GM19351 (cell line): ENCODE measurements around the gene MCF2L.
"Not testable (repeated sequence)": the region's sequence is repeated elsewhere in the genome, so short reads cannot be mapped to it uniquely, and the experiment has no call there.

Source experiments
- ATAC-seq: cut with Tn5 transposase; IDR thresholded peaks from one replicate; pipeline ENCODE4 v1.9.1; 2021; ENCODE audit warnings: mild to moderate bottlenecking, moderate library complexity; ENCODE audit not compliant: unreplicated experiment

MCF2L gene, protein sequence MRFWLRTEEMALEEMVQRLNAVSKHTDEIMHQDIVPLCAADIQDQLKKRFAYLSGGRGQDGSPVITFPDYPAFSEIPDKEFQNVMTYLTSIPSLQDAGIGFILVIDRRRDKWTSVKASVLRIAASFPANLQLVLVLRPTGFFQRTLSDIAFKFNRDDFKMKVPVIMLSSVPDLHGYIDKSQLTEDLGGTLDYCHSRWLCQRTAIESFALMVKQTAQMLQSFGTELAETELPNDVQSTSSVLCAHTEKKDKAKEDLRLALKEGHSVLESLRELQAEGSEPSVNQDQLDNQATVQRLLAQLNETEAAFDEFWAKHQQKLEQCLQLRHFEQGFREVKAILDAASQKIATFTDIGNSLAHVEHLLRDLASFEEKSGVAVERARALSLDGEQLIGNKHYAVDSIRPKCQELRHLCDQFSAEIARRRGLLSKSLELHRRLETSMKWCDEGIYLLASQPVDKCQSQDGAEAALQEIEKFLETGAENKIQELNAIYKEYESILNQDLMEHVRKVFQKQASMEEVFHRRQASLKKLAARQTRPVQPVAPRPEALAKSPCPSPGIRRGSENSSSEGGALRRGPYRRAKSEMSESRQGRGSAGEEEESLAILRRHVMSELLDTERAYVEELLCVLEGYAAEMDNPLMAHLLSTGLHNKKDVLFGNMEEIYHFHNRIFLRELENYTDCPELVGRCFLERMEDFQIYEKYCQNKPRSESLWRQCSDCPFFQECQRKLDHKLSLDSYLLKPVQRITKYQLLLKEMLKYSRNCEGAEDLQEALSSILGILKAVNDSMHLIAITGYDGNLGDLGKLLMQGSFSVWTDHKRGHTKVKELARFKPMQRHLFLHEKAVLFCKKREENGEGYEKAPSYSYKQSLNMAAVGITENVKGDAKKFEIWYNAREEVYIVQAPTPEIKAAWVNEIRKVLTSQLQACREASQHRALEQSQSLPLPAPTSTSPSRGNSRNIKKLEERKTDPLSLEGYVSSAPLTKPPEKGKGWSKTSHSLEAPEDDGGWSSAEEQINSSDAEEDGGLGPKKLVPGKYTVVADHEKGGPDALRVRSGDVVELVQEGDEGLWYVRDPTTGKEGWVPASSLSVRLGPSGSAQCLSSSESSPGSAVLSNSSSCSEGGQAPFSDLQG

DNA sequence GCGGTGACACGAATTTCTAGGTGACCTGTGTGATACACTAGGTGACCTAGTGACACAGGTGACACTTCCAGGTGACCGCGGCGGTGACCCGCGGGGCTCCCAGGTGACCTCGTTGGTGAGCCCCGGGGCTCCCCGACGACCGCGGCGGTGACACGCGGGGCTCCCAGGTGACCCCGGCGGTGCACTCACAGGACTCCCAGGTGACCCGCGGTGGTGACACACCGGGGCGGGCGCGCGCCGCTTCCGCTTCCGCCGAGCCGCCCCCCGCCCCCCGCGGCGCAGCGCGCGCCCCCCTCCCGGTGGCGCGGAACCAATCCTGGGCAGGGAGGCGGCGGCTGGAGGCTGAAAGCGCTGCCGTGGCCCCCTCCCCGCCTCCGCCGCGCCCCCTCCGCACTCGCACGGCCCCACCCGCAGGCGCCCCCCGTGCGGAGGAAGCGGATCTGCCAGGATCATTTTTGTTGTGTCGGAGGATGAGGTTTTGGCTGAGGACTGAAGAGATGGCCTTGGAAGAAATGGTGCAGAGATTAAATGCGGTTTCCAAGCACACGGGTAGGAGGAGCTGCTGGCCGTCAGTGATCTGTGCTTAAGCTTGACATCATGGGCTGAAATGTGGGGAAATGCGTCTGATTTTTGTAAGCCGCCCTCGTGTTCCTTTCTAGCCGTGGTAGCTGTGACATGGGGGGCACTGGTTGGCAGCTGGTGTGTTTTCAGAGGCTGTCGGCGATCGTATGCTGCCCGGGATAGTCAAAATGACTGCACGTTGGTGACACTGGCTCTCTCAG, at the start of gene MCF2L:
MCF2L (plus strand) TSS at position 305 of the 782 bp plus-strand sequence; CDS start at position 471, 166 bp downstream.
- ATAC-seq, result no peak

DNA sequence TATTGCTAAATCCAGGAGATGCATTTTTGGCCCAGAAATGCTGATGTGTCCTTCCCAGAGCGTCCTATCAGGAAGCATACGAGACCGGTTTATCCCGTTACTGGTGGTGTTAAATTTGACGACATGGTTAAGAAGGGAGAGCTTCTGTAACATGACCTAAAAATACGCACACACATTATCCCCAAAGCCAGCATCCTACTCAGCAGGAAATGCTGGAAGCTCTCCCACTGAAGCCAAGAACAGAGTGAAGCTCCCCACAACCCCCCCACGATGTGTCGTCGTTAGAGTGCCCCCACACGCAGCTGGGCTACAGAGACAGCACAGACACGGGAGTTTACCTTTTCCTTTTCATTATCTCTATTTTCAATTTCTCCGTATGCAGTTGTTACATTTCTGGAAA, 45.1 kb upstream of the MCF2L start:
- ATAC-seq, result no peak

DNA sequence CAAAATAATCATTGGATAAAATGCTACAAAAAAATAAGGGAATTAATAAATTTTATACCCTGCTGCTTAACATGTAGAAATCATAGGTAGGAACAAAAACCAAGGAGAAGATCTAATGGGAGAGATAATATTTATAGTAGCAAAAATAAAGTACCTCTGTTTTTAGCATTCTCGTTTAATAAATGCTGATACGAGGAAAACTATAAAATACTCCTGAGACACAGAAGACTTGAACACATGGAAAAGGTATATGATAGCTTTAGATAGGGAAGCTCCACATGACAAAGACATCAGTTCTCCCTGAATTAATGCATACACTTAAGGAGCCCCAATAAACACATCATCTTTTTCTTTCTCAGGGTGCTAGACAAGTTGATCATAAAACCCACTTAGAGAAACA, 44.6 kb upstream of the MCF2L start:
- no peak for ATAC-seq

DNA sequence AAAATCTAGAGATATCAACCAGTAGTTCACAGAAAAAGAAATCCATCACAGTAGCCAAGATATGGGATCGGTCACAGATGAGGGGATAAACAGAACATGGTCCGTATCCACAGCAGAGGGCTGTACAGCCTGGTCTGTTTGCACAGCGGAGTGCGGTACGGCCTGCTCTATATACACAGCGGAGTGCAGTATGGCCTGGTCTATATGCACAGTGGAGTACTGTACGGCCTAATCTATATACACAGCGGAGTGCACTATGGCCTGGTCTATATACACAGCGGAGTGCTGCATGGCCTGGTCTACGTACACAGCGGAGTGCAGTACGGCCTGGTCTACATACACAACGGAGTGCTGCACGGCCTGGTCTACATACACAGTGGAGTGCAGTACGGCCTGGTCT, 43.0 kb upstream of the MCF2L start:
- ATAC-seq, result no peak

DNA sequence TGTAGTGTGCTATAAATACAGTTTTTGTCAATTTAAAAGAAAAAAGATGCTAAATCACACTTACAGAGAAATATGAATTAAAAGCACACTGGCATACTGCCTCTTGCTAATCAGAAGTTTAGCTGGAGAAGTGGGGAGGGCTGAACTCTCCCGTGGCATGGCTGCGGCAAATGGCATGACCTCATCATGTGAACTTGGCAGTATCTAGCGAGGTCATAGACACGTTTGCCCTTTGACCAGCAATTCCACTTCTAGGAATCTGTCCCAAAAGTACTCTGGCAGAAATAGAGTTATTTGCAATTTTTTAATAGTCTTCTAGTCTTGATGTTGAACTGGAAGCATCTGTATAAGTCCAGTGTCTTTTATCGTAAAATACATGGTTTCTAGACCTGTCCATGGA, 42.0 kb upstream of the MCF2L start:
- no peak for ATAC-seq

DNA sequence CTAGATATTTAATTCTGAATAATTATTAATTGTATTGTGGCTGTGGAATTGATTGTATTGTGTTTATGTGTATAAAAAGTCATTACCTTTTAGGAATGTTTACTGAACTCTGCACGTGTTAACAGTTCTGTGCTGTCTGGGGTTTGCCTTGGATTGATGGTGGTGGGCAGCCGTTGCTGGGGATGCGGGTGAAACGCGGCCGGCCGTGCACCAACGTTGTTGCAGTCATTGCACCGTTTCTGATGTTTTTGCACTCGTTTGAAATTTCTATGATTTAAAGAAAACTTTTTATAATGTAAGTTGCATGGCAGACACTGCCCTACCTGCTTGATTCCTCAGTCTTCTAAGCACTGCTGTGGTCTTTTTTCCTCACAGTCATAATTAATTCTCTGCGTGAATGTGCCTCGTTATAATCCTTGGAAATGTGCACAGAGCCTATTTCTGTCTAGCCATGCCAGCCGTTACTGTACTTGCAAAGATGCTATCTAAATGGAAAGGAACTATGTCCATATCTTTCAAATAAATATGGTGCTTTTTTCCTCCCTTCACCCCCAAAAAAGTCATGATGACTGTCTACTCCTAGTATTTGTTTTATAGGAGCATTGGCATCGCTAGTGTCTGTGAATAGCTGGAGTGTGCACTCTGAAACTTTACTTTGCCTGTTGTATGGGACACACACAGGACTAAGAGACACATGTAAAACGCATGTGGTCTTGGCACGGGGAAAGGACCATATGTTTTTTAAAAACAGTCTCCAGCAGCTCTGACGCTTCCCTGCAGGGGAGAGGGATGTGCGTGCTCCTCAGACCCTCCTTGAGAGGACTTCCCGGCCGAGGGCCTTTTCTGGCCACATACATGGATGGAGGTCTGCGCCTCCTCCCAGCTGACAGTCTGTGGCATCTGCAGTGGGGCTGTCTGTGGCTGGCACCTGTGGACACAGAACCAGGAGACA, 40.7 kb upstream of the MCF2L start:
- no peak for ATAC-seq

DNA sequence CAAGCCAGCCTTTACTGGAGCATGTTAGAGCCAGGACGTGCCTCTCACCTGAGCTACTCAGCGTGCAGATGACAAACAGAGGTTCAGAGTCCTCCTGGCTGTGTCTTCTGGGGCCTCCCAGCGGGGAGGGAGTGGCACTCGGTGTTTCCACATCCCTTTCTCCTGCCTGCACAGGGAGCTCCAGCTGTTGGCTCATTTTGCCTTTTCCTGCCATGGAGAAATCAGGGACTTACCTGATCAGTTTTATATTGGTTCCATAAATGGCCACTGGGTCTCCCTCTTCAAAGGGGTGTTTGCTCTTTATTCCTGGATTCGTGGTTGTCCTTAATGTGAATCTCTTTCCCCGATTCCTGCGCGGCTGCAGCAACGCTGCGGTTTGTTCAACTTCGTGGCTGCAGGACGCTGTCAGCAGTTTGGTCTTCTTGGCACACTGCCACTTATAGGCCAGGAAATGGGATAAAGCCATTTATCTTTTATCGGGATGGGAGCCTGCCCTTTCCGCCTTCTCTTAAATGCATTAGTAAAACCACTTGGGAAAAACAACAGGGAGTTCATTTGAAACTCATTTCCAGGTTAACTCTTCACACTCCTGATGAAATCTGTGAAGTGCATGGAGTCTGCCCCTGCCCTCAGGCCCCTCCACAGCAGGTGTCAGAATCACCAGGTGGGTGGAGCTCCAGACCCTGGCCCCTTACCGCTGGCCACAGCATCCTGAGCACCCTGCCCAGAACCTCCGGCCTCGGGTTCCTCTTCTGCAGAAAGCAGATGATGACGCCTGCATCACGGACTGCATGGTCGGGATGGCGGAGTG, 39.8 kb upstream of the MCF2L start:
- ATAC-seq, result no peak

DNA sequence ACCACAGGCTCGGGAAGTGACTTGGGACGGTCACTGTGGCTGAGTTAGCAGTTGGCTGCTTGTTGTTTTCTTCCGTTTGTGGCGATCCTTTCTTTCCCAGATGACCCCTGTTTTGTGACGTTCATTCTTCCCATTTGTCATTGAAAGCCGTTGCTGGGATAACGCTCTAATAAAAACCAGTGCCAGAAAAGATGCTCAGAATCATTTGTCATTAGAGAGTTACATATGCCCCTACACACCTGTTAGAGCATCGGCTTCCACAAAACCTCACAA, 39.3 kb upstream of the MCF2L start:
- ATAC-seq, result no peak

DNA sequence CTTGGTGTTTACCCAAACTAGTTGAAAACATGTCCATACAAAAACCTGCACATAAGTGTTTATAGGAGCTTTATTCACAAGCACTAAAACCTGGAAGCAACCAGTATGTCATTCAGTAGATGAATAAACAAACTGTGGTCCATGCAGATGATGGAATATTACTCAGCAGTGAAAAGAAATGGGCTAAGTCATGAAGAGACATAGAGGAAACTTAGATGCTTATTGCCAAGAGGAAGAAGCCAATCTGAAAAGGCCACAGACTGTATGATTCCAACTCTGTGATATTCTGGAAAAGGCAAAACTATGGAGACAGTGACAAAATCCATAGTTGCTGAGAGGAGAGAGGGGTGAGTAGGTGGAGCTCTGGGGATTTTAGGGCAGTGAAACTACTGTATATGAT, 38.8 kb upstream of the MCF2L start:
- no peak for ATAC-seq

DNA sequence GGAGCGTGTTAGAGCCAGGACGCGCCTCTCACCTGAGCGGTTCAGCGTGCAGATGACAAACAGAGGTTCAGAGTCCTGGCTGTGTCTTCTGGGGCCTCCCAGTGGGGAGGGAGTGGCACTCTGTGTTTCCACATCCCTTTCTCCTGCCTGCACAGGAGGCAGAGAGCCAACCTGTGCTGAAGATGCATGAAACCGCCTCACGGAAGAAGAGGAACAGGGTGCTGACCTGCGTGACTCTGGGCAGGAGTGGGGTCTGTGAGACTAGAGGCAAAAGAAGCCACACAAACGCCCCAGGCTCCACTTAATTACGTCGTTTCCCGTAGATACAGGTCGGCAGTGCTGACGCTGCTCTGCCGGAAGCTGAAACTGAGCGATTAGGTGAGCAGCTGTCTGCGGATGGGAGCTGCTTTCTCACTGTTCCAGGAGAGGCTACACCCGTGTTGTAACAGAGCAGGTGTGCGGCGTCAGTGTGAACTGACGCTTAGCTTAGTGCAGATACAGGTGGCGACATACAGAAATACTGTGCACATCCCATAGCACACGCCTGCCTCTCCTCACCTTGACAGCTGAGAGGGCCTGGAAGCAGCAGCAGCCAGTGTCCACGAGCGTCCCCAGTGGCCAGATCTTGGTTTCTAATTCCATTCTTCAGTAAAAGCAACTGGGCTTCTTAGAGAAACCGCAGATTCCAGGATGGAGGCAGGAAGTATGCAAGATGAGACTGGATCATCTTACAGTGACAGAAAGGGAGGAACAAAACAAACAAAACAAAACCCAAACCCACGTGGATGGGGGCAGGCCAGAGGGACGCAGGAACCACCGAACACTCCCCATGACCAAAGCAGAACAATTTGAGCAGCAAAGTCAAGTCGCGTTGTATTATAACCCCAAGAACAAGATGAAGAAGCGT, 37.7 kb upstream of the MCF2L start:
- ATAC-seq, result no peak

DNA sequence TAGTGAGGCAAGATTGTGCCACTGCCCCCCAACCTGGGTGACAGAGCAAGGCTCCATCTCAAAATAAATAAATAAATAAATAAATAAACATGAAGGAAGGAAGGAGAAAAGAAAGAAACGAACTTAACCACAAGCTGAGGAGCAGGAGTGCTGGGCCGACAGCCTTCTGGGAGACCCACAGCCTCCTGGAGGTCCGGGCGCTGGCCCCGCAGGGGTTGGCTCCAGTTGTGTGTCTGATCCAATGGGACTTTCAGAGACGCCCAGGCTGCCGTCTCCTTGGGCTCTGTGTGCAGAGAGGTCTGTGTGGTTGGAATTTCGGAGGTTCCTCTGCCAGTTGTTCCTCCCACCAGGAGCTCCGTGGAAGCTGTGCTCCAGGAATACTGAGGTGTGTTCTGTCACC, 36.0 kb upstream of the MCF2L start:
- no peak for ATAC-seq

DNA sequence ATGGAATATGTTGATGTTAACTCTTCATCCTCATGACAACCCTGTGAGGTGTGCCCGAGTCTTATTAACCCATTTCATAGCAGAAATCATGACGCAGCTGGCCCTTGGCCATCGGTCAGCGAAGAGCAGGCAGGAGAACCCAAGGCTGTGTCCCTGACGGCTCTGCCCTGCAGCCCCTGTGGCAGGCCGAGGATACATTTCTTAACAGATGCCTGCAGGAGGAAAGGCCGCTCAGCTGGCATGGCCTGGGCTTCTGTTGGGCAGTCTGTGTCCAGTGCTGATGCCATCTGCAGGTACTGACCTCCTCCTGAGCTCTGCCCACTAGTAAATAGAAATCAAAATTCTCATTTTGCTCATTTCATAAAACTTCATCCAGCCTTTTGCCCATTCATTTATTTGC, 35.4 kb upstream of the MCF2L start:
- ATAC-seq, result no peak

DNA sequence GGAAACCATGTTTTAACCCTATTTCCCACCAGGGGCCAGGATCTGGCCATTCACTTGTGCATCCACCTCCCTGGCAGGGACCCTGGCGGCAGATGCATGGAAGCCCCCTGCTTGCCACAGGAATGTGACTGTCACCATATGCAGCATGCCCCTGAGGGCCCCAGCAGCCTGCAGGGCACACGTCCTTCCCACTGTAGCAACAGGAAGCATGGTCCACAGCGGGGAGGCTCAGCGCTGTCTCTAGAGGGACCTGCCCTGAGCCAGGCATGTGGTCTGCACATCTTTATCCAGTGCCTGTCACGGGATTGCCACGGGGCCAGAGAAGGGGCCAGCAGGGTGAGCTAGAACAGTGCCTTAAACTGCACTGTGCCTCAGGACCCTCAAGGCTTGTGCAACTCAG, 34.9 kb upstream of the MCF2L start:
- no peak for ATAC-seq

DNA sequence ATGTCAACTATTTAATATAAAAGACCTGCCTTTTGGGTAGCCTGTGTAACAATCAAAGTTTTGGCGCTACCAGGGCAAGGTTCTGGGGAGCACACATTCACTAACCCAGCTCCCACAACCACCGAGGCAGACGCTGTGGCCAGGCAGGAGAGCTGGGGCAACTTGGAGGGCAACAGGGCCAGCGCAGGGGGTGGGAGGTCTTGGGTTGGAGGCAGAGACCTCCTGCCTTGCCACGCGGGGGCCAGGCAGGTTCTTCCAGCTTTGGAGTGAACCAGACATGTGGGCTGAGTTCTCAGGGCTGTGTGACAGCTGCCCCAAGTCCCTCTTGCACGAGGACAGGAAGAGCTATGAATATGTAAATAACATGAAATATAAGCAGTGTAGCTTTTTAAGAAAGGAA, 30.3 kb upstream of the MCF2L start:
- no peak for ATAC-seq

DNA sequence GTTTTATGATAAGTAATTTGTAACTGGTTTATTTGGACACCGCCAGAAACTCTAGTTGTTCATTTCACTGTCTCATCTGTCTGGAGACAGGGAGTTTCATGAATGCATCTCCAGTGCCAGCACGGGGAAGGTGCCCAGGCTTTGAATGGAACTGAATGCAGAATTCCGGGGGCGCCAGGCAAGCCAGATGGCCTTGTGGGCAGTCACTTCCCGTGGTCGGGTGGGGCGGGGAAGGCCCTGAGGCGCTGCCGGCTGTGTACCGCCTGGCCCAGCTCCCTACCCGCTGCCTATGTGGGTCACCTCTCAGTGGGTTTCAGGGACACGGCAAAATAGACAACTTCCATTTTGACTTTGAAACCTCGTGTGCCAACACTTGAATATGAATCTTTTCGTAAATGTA, 28.8 kb upstream of the MCF2L start:
- ATAC-seq, result no peak

DNA sequence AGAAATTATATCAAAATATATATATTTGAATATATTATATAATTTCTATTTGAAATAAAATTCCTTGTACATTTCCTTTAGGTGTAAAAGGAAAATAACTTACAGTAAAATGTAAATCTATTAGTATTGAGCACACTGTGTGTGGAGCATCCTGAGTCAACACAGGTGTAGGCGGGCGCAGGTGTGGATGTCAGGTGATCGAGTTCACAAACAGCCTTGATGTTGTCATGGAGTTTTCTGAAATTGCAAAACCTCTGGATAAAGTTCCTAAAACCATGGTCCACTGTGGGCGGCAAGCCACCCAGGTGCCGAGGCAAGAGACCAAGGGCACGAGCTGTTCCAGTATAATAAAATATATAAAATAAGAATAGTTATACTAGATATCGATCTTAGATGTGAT, 27.7 kb upstream of the MCF2L start:
- ATAC-seq, result no peak

DNA sequence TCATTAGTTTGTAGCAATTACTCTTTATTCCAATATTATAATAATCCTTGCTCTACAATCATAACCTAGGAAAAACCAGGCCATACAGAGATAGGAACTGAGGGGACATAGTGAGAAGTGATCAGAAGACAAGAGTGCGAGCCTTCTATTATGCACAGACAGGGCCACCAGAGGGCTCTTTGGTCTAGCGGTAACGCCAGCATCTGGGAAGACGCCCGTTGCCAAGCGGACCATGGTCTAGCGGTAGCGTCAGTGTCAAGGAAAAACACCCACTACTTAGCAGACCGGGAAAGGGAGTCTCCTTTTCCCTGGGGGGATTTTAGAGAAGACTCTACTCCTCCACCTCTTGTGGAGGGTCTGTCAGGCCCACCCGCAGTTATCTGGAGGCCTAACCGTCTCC, 27.2 kb upstream of the MCF2L start:
- not testable (repeated sequence) for ATAC-seq

DNA sequence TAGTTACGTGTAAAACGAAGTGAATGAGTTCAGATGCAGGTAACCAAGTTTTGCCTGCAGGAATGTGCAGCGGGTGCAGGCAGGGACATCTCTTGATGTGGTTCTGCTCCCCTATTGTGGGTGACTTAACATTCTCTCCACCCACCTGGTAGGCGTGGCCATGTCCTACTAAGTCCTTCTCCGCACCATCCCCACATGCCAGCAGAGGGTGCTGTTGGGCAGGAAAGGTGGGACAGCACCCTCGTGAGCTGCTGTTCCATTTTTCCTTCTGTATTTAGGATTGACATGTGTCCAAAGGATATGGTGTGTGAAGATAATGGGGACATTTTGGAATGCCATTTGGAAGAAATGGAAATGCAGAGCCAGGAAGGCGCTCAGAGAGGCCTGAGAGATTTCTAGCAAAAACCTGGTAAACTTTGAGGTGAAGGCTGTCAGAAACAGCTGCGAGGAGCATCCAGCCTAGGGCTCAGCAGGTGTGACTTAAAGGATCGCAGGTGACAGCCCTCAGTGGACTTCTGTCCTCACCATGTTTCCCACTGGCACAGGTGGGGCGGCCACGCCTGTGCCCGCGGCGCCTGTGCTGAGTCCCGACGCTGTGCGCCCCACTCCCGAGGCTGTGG, 26.2 kb upstream of the MCF2L start:
- ATAC-seq, result peak; percentile 99
